Stimulated activated CD4-positive, alpha-beta T cell treated with anti-CD3 and anti-CD28 coated beads, Interleukin-1b, Interleukin-23, amount 100 ng/mL, for 24 hours (primary cell): ENCODE results near the gene C2orf81.
"Not testable (repeated sequence)": the region's sequence is repeated elsewhere in the genome, so short reads cannot be mapped to it uniquely, and the experiment has no call there.

Experiments used
- DNase-seq, 4 experiments: peaks; one replicate each; pipeline ENCODE4 v3.0.0-alpha.2; 2020; ENCODE audit warnings: low read depth in 4 of 4, low spot score in 1 of 4

C2orf81 gene

DNA sequence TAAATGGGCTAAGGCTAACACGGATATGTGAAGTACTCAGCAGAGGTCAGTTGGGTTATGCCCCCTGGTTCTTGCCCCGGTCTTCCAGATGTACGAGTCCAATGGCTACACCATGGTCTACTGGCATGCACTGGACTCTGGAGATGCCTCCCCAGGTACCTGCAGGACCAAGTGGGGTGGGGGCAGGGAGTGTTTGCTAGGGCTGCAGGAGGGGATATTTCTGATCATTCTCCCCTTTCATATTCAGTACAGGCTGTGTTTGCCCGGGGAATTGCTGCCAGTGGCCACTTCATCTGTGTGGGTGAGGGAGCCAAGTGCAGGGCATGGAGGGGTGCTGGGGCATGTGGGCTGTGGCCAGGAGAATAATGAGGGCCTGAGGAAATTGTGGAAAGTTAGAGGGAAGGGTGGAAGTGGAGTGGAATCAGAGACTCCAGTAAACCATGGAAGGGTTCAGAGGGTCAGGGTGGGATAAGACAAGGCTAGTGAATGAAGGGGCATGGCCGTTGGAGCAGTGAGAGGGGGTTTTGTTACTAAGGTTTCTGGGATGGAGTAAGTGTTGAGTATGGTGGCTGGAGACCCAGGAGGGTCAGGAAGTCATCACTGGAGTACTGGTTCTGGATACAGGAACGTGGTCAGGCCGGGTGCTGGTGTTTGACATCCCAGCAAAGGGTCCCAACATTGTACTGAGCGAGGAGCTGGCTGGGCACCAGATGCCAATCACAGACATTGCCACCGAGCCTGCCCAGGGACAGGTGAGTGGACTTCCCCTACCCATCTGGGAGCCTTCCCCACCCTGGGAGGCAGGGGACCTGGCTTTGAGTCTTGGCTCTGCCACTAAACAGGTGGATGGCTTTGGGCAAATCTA, 2.0 kb upstream of the C2orf81 start:
- no peak for DNase-seq

DNA sequence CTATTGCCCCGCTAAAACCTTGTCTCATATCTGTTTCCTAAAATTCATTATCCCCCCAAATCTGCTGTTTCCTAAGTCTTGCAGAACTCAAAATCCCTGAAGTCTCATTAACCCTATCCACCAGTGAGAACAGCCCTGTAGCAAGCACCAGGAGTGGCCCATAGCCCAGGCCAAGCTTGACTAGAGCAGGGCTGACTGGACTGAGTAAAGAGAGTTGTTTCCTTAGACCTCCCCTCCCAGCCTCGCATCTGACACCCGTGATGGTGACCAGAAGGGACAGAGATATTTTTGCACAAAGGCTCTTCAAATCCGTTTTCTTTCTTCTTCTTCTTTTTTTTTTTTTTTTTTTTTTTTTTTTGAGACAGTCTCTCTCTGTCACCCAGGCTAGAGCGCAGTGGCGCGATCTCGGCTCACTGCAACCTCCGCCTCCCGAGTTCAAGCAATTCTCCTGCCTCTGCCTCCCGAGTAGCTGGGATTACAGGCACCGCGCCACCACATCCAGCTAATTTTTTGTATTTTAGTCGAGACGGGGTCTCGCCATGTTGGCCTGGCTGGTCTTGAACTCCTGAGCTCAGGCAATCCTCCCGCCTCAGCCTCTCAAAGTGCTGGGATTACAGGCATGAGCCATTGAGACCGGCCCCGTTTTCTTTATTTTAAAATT, 846 bp downstream of the C2orf81 start:
- DNase-seq, result not testable (repeated sequence)

DNA sequence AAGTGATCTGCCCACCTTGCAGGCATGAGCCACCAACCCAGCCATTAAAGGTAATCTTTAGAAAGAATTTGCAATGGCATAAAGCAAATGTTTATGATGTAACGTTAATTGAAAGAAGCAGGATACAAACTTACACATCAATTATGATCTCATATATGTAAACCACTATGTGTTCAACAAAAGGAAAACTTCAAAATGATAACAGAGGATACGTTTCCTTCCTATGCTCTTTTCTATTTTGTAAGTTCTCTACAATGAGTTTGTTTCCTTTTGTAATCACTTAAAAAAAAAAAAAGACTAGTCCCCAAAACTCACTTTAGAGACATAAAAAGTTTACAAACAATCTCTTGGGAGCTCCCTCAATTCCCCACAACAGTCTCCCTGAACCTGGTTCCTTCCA, 1.4 kb downstream of the C2orf81 start:
- no peak for DNase-seq

DNA sequence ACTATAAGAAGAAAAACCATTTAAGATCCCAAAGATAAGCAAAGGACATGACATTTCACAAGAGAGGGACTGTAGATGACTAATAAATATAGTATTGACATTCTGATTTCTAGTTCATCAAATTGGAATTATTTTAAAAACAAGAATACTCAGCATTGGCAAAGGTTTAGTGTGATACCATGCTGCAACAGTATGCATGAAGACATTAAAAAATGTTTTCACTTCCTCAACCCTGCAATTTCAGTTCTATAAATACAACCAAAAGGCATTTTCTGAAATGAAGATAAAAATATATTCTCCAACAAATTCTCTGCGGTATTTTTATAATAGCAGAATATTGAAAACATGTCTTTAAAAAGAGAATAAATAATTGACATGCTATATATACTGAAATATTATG, 2.1 kb downstream of the C2orf81 start:
- DNase-seq, result no peak

DNA sequence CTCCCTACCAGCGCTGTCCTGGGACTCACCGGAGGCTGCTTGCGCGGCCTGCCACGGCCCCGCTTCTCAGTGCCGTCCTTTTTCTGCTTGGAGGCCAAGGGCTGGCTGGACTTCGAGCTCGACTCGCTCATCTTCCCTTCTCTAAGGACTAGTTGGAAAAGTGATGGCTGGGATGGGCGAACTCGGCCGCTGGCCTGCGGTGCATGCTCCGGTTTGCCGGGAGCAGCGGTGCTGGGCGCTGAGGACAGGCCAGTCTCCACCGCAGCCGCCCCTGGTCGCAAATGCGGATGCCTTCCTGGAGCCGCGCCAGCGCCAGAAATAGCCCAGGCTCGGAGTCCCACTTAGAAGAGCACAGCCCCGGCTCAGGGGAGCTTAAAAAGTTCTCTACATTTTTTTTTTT, 3.1 kb downstream of the C2orf81 start:
- no peak for DNase-seq

DNA sequence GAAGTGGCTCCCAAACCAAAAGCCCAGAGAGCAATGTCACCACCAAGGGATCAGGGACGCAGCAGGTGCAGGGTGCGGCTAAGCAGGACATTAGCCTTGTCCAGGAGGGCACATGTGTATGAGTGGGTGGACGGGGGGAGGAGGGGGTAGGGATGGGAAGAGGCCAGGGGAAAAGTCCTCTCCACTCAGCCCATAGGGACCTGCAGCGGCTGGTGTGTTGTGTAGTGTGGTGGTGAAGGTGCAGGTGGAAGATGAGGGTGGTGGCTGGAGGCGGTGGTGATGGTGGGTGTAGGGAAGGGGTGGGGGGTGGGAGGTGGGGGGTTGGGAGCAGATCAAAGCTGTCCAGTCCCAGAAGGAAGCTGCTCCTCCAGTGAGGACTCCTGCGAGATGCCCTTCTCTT, 3.7 kb downstream of the C2orf81 start:
- DNase-seq, result no peak

DNA sequence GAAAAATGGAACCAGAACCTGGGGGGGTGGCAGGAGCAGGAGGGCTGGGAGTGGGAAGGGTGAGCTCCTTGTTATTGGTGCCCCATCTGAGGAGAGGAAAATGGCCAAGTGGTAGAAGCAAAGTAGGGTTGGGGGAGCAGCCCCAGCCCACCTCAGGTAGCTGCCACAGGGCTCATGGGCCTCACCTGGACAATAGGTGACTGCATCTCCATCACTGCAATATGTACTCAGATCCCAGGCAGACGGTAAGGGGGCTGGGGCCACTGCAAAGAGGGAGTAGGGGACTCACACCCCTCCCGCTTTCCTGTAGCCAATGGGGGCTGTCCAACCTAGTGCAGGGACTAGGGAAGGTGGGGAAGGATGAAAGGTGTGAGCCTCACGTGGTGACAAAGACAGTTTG, 4.2 kb downstream of the C2orf81 start:
- DNase-seq, result no peak

DNA sequence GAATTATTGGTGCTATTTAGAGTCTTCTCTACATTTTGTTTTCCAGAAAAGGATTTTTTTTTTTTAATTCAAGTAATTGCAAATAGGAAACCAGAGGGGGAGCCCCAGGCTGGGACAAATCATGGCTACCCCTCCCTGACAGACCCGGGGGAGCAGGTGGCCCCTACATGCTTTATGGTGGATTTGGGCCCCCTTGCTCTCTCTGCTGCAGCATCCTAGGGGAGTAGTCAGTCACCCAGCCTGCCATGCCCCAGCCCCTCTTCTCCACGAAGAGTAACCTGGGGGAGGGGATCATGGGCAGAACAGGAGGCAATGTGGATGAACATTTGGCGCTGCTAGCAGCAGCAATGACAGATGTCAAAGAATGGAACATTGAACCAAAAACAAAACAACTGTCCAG, 4.6 kb downstream of the C2orf81 start:
- no peak for DNase-seq

DNA sequence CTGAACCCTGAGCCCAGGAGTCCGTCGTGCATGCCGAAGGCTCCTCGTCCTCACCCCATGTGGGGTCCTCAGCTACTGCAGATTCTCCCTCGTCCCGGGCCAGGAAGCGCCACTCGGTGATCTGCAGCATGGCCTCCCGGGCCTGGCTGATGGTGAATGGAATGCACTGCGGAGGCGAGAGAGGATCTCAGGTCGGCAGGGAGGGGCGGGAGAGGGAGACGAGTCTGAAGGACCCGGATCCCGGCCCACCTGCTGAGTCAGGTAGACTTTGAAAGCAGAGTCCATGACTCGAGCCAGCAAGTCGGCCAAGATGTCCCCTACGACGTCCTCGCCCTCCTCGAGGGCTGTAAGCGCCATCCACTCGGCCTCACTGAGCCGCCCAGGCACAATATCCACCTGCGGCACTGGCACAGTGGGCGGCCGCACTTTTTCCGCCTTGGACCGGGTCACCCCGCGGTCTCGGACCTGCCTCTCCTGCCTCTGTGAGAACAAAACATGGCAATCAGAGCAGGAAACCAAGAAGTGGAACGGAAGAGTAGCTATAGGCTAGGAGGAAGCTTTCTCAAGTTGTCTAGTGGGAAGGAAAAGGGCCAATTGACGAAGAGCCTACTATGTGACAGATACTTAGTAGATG, 5.5 kb downstream of the C2orf81 start:
- no peak for DNase-seq

DNA sequence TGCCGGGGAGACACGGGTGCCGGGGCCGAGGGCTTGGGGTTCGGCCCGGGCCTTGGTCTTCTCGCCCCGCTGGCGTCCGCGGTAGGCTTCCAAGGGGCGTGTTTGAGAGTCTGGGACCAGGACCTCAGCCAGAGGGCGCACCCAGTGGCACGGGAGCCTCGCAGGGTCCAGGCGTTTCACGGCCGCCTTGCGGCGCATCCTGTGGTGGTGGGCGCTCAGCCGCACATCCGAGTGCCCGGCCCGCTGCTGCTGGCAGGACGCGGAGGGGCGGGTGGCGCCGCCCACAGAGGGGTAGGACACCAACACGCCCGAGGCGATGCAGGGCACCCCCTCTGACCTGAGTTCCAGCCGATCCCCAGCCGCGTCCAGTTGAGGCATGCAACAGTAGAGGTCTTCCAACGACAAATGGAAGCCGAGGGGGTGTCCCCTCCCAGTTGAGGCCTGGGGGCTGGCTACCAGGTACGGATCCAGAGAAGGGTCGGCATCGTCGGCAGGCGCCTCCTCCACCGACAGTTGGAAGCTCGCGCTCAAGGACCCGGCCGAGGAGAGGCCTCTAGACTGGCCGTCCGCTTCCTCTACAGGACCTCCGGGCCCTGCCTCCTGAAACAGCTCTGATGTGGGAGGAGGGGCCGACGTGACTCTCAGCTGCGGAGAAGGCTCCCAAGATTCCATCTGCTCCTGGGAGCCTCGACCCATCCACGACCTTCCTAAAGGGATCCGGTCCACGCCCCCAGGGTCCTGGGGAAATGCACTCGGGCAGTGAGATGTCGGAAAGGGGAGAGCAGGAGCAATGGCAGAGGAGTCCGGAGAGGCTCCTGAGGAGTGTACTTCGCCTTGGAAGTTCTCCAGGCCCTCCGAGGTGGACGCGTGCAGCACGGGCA, 6.3 kb downstream of the C2orf81 start:
- DNase-seq, result no peak

DNA sequence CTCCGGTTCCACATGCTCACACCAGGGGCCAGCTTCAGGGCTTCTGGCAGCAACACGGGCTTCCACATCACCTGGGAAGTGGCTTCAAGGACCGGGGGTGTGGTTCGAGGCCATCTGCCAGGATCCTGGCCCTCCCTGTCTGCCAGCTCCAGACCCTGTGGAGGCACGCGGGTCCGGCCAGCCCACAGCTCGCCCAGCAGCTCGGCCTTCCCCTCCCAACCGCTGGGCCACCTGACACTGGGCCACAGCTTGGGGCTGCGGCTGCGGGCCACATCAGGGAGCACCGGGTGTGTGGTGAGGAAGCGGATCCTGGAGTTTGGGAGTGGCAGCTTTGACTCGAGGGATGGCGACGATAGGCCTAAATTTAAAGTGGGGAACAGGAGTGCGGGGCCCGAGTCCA, 7.0 kb downstream of the C2orf81 start:
- DNase-seq, result no peak

DNA sequence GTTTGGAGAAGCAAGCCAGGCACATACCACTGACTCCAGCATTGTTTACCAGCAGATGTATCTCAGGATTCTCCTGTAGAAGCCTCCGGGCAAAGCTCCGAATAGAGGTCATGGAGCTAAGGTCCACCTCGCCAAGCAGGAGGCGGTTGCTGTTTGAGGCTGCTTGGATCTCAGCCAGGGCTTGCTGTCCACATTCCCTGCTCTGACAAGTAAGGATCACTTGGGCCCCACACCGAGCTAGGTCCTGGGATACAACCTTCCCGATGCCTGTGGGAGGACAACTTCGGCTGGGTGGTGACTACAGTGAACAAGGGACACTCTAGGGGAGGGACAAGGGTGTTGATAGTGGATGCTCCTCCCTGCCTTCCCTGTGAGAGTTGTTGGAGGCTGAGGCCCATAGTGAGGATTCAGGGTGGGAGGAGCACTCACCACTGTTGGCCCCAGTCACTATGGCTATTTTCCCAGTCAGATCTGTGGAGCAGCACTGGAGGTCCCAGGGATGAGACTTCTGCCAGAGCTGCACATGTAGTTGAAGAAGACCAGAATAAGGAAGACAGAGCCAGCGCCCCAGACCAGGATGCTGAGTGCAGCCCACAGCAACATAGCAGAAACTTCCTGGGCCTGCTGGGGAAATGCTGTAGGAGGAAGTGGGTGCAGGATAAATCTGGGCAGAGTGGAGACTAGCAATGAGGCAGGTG, 8.3 kb downstream of the C2orf81 start:
- no peak for DNase-seq

DNA sequence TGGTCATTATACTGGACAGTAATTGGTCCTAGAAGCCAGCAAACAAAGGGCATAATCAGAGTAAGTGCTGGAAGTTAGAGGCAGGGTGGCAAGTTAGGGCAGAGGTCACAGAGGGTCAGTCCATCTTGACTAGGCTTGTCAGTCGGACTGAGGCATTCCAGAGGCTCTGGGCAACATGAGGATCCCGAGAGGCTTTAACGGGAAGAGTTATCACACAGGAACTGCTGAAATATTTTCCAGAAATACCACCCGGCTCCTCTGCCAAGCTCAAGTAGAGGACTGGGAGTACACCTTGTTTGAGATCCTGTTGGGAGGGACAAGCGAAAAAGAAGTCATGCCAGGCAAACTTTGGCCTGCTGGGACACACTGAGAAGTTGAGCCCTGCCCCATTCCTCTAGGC, 13.7 kb downstream of the C2orf81 start:
- DNase-seq, result no peak

DNA sequence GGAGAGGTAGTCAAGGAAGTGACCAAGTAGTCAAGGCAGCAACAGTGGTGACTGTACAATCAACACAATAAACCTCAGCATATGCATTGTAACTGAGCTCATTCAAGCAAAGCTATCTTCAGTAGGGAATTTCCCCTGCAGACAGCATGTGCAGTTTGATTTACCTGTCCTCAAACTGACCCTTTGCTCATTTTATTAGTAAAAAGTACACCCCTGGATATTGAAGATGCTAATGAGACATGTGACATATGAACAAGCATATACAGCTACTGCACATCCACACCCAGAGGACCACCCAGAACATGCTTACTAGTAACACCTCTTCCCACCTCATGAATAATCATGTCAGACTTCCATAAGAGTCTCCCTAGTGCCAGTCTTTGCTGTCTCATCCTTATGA, 15.4 kb downstream of the C2orf81 start:
- DNase-seq, result no peak

DNA sequence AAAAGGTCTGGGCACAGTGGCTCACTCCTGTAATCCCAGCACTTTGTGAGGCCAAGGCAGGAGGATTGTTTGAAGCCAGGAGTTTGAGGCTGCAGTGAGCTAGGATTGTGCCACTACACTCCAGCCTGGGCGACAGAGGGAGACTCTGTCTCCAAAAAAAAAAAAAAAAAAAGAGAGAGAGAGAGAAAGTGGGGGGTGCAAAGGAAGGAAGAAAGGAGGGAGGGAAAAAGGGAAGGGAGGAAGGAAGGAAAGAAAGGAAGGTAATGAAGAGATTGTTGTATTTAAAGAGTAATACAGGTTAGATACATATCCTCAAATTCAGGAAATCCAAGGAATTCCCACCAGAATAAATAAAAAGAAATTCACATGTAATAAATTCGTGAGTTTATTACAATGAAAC, 19.5 kb downstream of the C2orf81 start:
- no peak for DNase-seq

DNA sequence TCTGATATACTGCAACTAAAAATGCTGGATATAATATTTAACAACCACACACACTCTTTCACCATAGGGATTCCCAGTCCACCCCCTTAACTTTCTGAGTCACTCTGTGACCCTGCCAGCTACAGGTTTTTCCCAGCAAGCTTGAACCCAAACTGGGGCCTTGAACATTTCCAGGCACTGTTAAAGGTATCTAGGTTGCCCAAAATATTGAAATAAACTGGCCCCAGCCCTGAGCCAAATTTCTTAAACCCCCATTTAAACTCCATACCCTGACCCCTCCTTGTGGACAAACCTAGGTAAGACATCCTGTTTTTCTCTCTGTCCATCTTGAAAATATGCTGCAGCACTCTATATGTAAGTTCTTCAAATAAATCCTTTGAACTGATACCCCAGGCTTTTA, 21.6 kb downstream of the C2orf81 start:
- DNase-seq, result no peak

DNA sequence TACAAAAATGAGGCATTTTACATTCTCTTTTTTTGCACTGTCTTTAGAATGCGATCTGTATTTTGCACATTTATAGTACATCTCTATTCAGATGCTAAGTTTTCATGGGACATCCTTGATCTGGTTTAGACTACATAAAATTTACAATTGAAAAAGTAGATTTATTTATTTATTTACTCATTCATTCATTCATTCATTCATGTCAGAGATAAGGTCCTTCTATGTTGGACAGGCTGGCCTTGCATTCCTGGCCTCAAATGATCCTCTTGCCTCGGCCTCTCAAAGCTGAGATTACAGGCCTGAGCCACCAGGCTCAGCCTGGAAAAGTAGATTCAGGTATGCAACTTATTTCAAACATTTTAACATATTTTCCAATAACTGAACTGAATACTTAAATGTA, 25.3 kb downstream of the C2orf81 start:
- DNase-seq, result no peak

DNA sequence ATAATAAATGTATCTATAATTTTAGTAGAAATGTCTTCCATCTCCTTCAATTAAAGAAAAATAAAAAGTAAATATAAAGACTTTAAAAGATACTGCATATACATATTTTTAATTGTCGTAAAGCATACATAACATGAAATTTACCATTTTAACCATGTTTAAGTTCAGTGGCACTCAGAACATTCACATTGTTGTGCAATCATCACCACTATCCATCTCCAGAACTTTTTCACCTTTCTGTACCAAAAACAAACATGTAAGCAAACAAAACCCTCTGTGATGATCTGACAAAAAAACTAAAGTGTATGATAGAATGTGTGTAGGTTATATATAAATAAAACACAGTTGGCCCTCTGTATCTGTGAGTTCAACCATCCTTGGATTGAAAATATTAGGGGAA, 27.9 kb downstream of the C2orf81 start:
- no peak for DNase-seq

DNA sequence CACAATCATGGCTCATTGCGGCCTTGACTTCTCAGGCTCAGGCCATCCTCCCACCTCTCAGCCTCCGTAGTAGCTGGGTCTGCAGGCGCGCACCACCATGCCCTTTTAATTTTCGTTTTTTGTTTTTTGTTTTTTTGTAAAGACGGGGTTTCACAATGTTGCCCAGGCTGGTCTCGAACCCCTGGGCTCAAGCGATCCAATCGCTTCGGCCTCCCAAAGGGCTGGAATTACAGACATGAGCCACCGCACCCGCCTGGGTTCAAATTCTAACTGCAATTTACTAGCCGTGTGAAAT, 29.0 kb downstream of the C2orf81 start:
- no peak for DNase-seq

DNA sequence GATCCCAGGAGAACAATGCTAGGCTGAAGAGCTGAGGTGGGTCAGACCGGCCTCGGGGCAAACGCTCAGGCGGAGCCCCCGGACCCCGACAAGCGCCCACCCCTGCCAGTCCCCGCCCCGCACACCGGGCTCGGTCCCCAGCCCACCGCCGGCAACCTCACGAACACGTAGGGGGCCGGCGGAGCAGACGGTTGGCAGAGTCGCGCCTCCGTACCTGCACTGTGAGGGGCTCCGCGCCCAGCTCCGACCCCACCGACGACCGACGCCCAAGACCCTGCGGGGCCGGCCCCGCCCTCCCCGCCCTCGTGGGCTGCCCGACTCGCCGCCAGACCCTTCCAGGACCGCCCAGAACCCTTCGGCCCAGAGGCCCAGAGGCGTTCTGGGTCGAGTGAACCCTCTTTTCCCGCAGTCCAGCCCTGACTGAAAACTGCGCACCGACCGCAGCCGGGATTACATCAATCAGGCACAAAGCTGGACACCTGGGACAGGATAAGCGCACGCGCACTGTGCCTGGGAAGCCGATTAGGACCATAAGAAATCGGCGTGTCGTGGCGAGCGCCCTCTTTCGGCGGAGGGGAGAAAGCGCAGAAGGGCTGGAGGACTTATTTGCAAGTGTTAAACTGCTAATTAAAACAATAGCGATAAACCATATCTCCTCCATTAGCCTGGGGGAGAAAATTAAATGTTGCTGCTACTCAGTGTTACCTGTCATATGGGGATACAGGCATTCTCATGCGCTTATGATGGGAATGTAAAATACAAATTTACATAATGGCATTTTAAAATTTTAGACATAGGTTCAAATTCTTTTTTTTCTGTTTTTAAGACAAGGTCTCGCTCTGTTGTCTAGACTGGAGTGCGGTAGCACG, 29.6 kb downstream of the C2orf81 start:
- peak; percentile 87 to 98 (median 94) for DNase-seq
